Measurements from ENCODE around the gene EMC1. TPM values are rescaled to one million over a fixed set of nuclear protein-coding genes. Genes with fewer than 3 reads are reported as not detected.

EMC1 gene
- total RNA-seq (2013): 24.0 TPM
- 10 to 100 TPM; 14.7 to 27.1 (median 18.5) TPM for polyA plus RNA-seq
- polyA minus RNA-seq: 19.0 and 26.9 TPM in 2 replicates
- 9.8 to 33.5 (median 27.4) reads per million in 11 experiments for total RNA-seq

- peak within 1 kb of the TSS; percentile 67 to 87 (median 85) for H3K4me3 ChIP-seq (replicated peaks in 1 of 3; ENCODE audit: low read depth in 2 of 3, low read length in 3 of 3)
- peaks cover 15 to 27% of the 10 kb centered on the region in 2 donors for H3K36me3 Mint-ChIP-seq
- under 1% methylated on average over 80 of the region's 81 CpGs for WGBS (ENCODE audit: insufficient coverage)
- no peaks in the 10 kb centered on the region for H4K20me1 ChIP-seq (ENCODE audit: insufficient read depth, low read length)
- H3K4me3 Mint-ChIP-seq: peak within 1 kb of the TSS; percentile 90 to 93
- H3K9ac ChIP-seq (ENCODE audit: insufficient read depth, low read length, poor library complexity, severe bottlenecking): peak within 1 kb of the TSS; percentile 90
- no peak for TF ChIP-seq CTCF (IDR thresholded peaks at IDR 0.05)
- peak within 1 kb of the TSS; percentile 90 to 98 (median 94) for H3K27ac Mint-ChIP-seq
- DNase-seq: peak; percentile 74 to 75 (median 74)
- H3K4me1 ChIP-seq (ENCODE audit: control insufficient read depth in 1 of 2, insufficient read depth in 2 of 2, low read length in 2 of 2): peaks cover 23 to 35% of the 10 kb centered on the region in 2 donors
- peaks cover 24% of the 10 kb centered on the region for H3K4me1 Mint-ChIP-seq
- H3K36me3 ChIP-seq (replicated peaks in 1 of 2; ENCODE audit: control insufficient read depth in 1 of 2, insufficient read depth in 2 of 2, low read length in 2 of 2): peaks cover 7 to 24% of the 10 kb centered on the region in 2 donors
- H3K4me2 ChIP-seq (replicated peaks; ENCODE audit: extremely low read depth, low read length, poor library complexity, severe bottlenecking): peak within 1 kb of the TSS; percentile 84
- no peaks in the 10 kb centered on the region for H3K9me3 Mint-ChIP-seq
- peak within 1 kb of the TSS; percentile 70 to 96 for H3K27ac ChIP-seq (ENCODE audit: low read depth in 1 of 2, low read length in 2 of 2)
- peak within 1 kb of the TSS; percentile 86 for H2AFZ ChIP-seq (ENCODE audit: insufficient read depth, low read depth, low read length, poor library complexity, severe bottlenecking)
- no peaks in the 10 kb centered on the region for H3K27me3 Mint-ChIP-seq (ENCODE audit: low read depth in 3 of 3)
- H3K27me3 ChIP-seq (ENCODE audit: control insufficient read depth in 2 of 2, insufficient read depth in 2 of 2, low read length in 2 of 2): no peaks in the 10 kb centered on the region
- peaks cover 79% of the 10 kb centered on the region for H3K79me2 ChIP-seq (ENCODE audit: insufficient read depth, low read length)
- intact Hi-C loops (cut with micrococcal nuclease): loop anchor here in 1 of 2 donors (5.0 kb wide), 1 partner anchor 61 kb away; the partner anchor contains the start of genes AKR7A2 and SLC66A1
- no peaks in the 10 kb centered on the region for H3K9me3 ChIP-seq (replicated peaks in 1 of 2; ENCODE audit: control insufficient read depth in 1 of 2, insufficient read depth in 1 of 2, low read length in 2 of 2)
Measured at GRCh38 chr1:19251305-19252196, at the start of gene EMC1, which contains the start of gene MRTO4. EMC1 (minus strand) TSS chr1:19251524; CDS start chr1:19251509, 15 bp downstream. MRTO4 (plus strand) TSS chr1:19251805; CDS start chr1:19251836, 31 bp downstream.

GRCh38 chr1:19300211-19300610 is 48.9 kb upstream of the EMC1 start:
- H4K20me1 ChIP-seq (ENCODE audit: insufficient read depth, low read length): no peaks in the 10 kb centered on the region
- Mint-ChIP-seq H3K36me3 (peaks cover 23 to 41% of the 10 kb centered on the region in 2 donors), H3K4me1 (no peaks in the 10 kb centered on the region), H3K9me3 (peaks cover 12 to 20% (median 18%) of the 10 kb centered on the region in 7 donors), H3K4me3 (no peak overlapping the region), H3K27me3 (ENCODE audit: low read depth in 3 of 3) (peaks cover 0 to 1% (median under 1%) of the 10 kb centered on the region in 3 donors), H3K27ac (no peak overlapping the region)
- intact Hi-C loops (cut with micrococcal nuclease): no loop called here
- H3K9me3 ChIP-seq (replicated peaks in 1 of 2; ENCODE audit: control insufficient read depth in 1 of 2, insufficient read depth in 1 of 2, low read length in 2 of 2): peaks cover 7 to 16% of the 10 kb centered on the region in 2 donors
- no peaks in the 10 kb centered on the region for H3K27me3 ChIP-seq (ENCODE audit: control insufficient read depth in 2 of 2, insufficient read depth in 2 of 2, low read length in 2 of 2)
- peaks cover 15 to 33% of the 10 kb centered on the region in 2 donors for H3K36me3 ChIP-seq (replicated peaks in 1 of 2; ENCODE audit: control insufficient read depth in 1 of 2, insufficient read depth in 2 of 2, low read length in 2 of 2)
- H3K4me1 ChIP-seq (ENCODE audit: control insufficient read depth in 1 of 2, insufficient read depth in 2 of 2, low read length in 2 of 2): no peaks in the 10 kb centered on the region
- no peak overlapping the region for H2AFZ ChIP-seq (ENCODE audit: insufficient read depth, low read depth, low read length, poor library complexity, severe bottlenecking)
- 96% methylated on average over 2 of the region's 2 CpGs for WGBS (ENCODE audit: insufficient coverage)
- H3K9ac ChIP-seq (ENCODE audit: insufficient read depth, low read length, poor library complexity, severe bottlenecking): no peak overlapping the region
- TF ChIP-seq CTCF (IDR thresholded peaks at IDR 0.05): no peak
- H3K27ac ChIP-seq (ENCODE audit: low read depth in 1 of 2, low read length in 2 of 2): no peak overlapping the region
- no peaks in the 10 kb centered on the region for H3K79me2 ChIP-seq (ENCODE audit: insufficient read depth, low read length)
- no peak overlapping the region for H3K4me2 ChIP-seq (replicated peaks; ENCODE audit: extremely low read depth, low read length, poor library complexity, severe bottlenecking)
- H3K4me3 ChIP-seq (replicated peaks in 1 of 3; ENCODE audit: low read depth in 2 of 3, low read length in 3 of 3): no peak overlapping the region
- DNase-seq: no peak

Measured in CD14-positive monocyte (primary cell).